ENCODE results near the gene LHFPL3. TPM values are rescaled to one million over a fixed set of nuclear protein-coding genes. Genes with fewer than 3 reads are reported as not detected.

The LHFPL3 gene
- polyA plus RNA-seq, 3 donors, result 5.6 to 8.4 (median 6.5) TPM

DNA sequence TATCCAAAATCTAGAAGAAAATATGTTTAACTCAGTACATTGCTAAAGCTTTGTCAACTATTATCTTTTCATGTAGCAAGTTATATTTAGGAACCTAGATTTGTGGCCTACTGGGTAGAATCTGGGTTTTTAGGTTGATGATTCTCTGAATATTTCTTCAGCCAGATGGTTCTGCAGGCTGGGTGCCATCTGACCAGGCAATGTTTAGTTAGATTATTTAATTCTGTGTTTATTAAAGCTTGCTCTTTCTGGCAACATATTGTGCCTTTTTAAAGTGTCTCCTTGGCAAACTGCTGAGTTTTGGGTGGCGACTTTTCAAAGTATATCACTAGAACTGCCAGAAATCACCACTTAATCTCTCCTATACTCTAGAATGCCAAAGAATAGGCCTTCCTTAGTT lies 114.1 kb downstream of the LHFPL3 start:
- DNase-seq (ENCODE audit: extremely low read depth in 1 of 11, low read depth in 9 of 11, low spot score in 4 of 11), result no peak

DNA sequence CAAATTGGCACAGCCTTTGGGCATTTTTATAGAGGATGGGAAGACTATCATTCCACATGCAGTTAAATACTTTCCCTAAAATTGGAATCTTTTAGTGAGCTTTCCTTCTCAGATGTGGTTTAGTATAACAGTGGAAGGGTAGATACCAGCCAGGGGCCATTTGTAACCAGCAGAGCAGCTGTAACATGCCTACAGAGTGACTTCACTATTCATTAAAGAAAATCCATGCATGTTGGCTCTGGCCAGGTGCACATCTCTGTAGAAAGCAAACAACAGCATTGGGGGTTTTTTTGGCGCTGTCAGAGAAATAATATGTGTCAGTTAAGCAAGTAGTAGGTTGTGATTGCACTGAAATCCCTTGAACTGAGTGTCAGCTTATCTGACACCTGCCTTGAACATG lies 115.6 kb downstream of the LHFPL3 start:
- DNase-seq (ENCODE audit: extremely low read depth in 1 of 11, low read depth in 9 of 11, low spot score in 4 of 11), result no peak

DNA sequence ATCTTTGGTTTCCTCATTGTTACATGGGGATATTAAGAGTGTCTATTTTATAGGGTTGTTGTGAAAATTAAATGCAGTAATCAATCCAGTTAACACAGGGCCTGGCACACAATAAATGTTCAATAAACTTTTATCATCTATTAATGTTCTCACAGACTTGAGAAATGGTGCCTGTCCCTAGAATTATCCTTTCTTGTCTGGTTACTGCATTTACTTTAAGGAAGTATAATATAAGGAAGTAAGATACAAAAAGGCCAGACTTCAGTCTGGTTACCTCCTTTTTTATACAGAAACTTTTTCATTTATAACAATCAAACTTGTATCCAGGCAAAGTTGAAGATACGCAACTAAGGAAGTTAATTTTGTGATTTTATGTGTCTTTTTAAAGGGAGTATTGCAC lies 117.0 kb downstream of the LHFPL3 start:
- no peak for DNase-seq (ENCODE audit: extremely low read depth in 1 of 11, low read depth in 9 of 11, low spot score in 4 of 11)

DNA sequence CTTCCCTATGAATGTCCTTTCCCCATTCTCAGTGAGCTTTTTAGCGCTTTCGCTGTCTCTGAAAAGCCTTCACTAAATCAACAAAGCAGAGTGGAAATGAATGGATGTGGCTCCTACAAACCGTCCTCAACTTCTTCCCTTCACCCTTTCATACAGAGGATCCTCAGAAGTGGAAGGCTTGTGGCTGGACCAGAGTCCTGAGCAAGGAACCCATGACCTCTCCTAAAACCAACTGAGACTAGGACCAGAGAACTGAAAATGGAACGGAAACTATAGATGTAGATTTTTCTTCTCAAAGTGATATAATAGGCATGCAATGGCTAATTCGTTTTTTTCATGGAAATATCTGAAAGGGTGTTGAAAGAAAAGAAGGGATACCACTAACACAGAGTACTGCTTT lies 122.5 kb downstream of the LHFPL3 start:
- DNase-seq (ENCODE audit: extremely low read depth in 1 of 11, low read depth in 9 of 11, low spot score in 4 of 11), result no peak

DNA sequence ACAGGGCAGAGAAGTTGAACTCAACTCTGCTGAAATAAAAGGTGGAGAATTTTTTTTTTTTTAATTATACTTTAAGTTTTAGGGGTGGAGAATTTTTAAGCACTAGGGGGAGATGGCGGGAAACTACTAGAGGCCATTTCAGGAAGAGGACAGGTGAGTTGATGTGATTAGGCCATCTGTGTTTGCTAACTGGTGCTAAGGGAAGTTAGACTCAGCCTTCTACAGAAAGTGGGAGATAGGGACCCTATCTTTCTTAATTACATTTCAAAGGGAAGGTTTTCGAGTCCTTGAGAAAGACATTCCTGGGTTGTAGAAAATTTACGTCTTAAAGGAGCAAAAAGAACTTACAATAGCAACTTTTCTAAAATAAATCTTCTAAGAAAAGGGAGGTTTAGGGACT lies 124.8 kb downstream of the LHFPL3 start:
- DNase-seq (ENCODE audit: extremely low read depth in 1 of 11, low read depth in 9 of 11, low spot score in 4 of 11), result no peak

DNA sequence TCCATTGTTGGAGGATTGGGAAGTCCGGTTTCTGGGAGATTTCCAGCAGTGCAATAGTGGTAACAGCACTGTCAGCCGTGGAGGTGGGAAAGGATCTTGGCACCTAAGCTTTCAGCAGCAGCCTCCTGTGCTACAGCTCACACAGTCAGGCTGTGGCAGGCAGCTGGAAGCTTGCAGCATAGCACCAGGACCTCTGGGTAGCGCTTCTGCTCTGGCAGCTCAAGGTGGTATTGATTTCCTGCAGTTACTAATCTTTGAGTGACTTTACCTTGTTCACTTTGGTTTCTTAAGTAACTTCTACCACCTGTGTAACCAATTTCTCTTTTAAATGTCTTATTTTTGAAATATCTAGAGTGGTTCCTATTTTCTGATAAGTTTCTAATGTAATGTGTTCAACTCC lies 130.5 kb downstream of the LHFPL3 start:
- DNase-seq (ENCODE audit: extremely low read depth in 1 of 11, low read depth in 9 of 11, low spot score in 4 of 11), result no peak

DNA sequence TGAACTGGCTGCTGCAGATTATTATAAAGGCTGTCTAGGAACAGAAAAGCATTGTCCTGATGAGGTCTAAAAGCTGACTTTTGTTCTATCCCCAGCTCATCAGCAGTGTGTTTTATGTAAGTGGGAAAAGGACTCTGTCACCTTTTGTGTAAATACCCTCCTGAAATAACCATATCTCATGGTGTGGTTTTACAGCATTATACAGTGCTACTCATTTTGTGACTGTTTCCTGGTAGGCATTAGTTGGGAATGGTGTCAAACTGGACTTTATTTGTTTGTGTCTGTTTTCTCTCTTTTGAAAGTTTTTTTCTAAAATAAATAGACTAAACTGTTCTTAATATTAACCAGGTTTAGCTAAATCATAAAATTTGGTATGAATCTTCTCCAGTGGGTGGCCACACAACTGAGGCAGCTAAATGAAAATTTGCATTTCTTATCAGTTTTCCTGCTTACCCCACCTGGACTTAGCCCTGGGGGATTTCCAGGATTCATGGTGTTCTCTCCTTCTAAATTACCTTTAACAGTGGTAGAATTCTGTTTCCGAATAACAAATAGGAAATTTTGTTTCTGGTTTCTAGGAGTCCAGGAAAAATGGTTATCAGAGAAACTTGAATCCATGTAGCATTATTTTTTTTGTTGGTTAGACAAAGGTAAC lies 140.9 kb downstream of the LHFPL3 start:
- no peak for DNase-seq (ENCODE audit: extremely low read depth in 1 of 11, low read depth in 9 of 11, low spot score in 4 of 11)

DNA sequence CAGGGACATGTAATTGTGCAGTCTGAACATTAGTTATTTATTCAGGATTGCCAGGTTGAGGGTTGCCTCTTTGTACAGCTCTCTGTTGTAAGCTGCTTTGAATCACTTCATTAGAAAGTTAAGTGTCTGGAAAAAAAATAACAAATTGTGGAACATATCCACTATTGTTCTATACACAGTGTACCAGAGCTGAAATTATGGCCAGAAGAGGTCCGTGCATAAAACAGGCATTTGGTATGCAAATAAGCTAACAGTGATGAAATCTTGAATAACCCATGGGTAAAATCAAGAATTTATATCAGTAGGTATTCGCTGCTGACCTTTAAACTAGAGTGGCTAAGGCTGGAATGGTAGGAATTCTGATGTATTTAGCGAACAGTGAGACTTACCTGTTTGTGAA lies 152.1 kb downstream of the LHFPL3 start:
- peak in 1 of 11 donors; percentile 7 for DNase-seq (ENCODE audit: extremely low read depth in 1 of 11, low read depth in 9 of 11, low spot score in 4 of 11)

DNA sequence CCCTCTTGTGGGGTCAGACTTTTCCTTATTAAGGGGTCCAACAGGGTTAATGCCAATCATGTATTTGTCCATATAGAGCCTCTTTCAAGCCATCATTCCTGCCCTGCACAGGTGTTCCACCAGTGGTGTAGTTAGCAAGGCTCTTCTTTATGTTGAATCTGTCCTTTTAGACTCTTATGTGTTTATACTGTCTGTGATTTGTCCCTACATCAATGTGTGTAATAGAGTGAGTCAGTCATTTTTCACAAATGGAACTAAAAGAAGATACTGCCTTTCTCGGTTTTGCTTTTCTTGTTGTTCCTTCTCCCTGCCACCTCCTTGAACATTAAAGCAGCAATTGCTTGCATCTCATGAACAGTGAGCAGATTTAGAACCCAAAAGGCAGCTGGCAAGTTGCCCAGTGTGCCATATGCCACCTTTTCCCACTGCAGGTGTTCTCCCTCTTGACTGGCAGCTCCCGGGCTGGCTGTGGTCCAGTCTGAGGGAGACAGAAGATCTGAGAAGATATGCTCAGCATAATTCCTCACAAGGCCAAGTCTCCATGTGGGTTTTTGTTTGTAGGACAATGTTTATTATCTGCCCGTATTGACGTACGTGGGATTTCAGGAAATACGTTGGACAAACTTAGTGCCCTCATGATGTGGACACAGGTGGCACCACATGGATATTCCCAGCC lies 154.1 kb downstream of the LHFPL3 start:
- peak in 1 of 11 donors; percentile 1 for DNase-seq (ENCODE audit: extremely low read depth in 1 of 11, low read depth in 9 of 11, low spot score in 4 of 11)

DNA sequence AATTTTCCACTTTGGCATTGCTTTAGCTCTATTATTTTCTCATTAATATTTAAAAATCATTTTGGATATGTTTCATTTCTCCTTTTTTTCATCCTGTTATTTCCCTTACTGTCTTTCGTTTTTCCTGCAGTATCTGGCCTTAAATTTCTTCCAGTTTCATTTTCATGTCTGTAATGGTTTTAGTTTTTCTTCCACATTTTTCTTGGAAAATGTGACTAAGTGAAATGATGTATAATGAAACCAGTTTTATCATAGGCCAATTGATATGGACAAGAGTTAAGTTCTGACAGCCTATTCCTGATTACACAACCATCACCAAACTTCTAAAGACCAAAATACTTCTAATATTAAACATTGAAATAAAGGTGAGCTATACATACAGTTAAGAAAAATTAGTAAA lies 158.5 kb downstream of the LHFPL3 start:
- no peak for DNase-seq (ENCODE audit: extremely low read depth in 1 of 11, low read depth in 9 of 11, low spot score in 4 of 11)

DNA sequence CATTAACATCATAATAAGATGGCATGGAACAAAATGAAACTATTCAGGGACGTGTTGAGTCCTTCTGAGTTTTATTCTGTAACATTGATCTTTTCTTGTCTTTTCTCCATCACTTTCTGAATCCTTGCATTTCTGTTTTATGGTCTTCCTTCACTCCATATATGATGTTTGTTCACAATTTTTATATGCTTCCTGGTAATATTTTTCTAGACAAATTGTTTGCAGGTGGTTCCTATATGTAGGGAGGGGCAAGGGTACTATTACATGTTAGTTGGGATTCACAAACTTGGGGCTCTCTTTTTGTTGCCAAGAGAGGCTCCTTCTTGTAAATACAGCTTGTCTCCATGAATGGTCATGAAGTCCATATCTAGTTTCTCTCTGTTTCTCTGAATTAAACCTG lies 159.2 kb downstream of the LHFPL3 start:
- DNase-seq (ENCODE audit: extremely low read depth in 1 of 11, low read depth in 9 of 11, low spot score in 4 of 11), result no peak

DNA sequence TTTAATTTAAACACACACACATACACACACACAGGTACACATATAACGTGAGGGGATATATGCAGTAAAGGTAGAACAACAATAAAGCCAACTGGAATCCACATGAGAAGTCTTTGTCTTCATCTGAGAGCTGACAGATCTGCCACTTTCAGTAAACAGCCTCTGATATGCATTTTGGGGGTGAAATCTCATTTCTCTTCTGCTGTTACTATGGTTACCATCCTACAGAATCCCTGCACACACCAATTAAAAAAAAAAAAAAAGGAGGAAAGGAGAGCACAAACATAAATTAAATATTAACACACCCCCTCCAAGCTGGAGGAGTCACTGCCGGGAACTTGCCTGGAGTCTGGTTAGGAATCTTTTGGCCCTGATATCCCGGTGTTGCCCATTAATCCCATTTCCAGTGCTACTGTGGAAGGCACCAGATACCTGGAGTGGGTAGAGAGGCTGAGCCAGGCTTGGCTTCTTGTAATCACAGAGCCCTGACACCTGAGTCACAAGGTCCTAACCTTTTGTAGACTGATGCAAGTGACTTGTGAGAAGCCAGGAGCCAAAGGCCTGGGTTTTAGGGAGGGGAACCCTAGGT lies 169.1 kb downstream of the LHFPL3 start:
- DNase-seq (ENCODE audit: extremely low read depth in 1 of 11, low read depth in 9 of 11, low spot score in 4 of 11), result no peak

DNA sequence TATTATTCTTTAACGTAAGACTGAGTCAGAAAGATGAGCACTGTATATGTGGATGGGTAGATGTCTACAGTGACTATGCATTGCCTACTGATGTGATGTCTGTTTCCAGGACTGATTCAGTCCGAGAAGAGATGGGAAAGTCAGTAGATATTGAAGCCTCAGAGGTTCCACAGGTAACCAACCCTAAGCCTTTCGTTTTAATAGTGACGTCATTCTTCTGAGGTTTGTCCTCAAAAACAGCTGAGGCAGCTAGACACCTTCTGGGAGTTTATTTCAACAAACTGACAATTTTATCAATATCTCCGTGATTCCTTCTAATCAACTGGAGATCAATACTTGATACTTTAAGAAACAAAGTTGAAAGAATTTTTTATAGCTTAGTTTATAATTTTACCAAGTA lies 171.6 kb downstream of the LHFPL3 start:
- no peak for DNase-seq (ENCODE audit: extremely low read depth in 1 of 11, low read depth in 9 of 11, low spot score in 4 of 11)

DNA sequence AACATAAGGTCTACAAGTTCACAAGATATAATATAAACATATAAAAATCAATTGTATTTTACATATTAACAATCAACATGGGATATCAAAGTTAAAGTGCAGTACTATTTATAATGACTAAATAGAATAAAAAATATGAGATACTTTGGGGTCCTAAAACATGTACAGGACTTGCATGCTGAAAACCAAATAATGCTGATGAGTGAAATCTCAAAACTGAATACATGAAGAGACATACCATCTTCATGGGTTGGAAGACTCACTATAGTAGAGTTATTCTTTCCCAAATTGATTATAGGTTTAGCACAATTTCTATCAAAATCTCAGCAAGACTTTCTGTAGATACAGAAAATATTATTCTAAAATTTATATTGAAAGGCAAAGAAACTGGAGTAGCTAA lies 181.5 kb downstream of the LHFPL3 start:
- no peak for DNase-seq (ENCODE audit: extremely low read depth in 1 of 11, low read depth in 9 of 11, low spot score in 4 of 11)

DNA sequence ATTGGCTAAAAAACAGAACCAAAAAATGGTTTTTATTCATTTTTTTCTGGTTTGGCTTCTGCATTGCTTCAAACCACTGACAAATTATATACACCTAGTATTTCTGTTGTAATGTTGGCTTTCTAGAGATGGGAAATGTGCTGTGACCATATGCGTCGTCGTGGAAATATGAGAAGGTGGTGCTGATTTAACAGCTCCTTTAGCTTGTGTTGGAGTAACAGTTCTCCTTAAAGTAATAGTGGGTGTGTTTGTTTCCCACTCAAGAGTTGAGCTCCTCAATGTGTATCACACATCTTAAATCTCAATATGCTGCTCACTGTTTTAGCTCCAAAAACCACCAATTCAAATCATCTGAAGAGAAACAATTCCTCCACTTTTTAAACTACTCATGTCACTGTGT lies 196.4 kb downstream of the LHFPL3 start:
- no peak for DNase-seq (ENCODE audit: extremely low read depth in 1 of 11, low read depth in 9 of 11, low spot score in 4 of 11)

DNA sequence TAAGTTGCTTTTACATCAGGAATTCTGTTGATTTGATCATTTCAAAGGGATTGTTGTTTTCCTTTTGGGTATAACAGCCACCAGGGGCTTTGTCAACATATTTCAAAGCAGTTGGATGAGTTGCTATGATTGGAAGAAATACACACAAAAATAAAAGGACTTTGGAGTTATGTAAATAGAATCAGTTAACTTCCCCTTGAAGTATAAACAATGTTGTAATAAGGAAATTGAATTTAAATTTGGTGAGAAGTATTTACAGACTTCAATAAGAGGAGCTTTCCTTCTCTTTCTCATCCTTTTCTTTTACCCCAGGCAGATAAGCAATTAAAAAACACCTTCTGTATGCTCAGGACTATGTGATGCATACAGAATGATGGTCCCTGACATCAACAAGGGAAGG lies 199.7 kb downstream of the LHFPL3 start:
- DNase-seq (ENCODE audit: extremely low read depth in 1 of 11, low read depth in 9 of 11, low spot score in 4 of 11), result no peak

DNA sequence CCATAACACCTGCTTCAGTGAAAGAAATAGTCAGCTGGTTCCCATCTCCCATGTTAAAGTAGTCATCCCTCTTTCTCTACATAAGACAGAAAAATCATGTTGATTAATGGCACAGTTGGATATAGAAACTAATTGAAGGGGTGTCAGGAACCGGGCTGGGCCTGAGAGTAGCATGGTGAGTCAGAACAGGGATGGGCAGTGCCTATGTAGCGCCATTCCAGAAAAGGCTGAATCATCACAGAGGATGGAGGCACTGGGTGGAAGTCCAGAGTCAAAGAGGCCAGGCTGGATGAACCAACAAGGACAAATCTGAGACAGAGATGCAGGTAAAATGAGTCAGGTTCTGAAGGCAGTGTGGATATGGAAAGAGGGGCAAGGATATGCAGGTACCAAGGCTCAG lies 201.2 kb downstream of the LHFPL3 start:
- no peak for DNase-seq (ENCODE audit: extremely low read depth in 1 of 11, low read depth in 9 of 11, low spot score in 4 of 11)

DNA sequence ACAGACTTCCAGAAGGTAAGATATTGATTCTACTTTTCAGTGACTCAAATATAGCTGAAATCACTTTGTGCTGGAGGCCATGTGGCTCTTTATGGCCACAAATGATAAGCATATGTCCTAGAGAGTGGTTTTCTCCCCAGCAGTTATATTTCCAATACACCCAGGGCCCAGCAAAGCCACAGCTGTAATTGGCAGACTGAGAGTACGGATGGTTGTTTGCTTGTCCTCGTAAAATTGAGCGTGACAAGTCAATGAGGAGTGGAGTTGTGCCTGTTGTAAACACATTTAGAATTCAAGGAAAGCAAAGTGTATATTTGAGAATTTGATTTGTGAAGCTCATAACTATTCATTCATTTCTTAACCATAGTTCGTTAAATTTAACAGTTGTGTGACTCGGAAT lies 201.8 kb downstream of the LHFPL3 start:
- no peak for DNase-seq (ENCODE audit: extremely low read depth in 1 of 11, low read depth in 9 of 11, low spot score in 4 of 11)

DNA sequence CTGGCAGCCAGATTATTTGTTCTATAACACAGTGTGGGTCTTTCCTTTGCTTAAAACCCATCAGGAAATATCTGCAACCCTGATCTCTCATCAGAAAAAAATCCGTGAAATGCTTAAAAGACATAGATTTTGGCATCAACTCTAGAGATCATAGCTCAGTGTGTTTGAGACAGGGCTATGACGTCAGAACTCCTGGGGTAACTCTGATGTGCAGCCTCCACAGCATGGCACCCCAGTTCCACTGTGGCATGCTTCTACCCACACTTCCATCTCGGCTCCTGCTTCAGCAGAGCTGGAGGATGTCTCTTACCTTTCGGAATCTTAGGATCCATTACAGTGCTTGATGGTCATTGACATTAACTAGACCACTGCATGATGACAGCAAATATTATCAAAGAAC lies 205.7 kb downstream of the LHFPL3 start:
- DNase-seq (ENCODE audit: extremely low read depth in 1 of 11, low read depth in 9 of 11, low spot score in 4 of 11), result no peak

DNA sequence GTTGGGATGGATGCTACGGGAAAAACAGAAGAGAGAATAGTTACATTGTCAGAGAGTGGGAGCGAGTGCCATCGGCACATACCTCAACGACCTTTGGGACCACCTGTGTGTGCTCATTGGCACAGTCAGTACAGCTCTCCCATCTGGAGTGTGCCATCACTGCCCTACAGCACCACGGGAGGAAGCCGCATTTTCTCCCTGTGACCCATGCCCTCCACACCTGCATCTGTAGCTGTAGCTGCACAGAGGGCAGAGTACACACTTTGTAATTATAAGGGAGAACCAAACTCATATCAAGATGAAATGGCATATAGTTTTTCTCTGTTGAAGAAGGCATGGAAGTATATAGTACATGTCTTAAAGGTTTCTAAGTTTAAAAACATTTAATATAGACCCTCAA lies 207.4 kb downstream of the LHFPL3 start:
- DNase-seq (ENCODE audit: extremely low read depth in 1 of 11, low read depth in 9 of 11, low spot score in 4 of 11), result no peak

DNA sequence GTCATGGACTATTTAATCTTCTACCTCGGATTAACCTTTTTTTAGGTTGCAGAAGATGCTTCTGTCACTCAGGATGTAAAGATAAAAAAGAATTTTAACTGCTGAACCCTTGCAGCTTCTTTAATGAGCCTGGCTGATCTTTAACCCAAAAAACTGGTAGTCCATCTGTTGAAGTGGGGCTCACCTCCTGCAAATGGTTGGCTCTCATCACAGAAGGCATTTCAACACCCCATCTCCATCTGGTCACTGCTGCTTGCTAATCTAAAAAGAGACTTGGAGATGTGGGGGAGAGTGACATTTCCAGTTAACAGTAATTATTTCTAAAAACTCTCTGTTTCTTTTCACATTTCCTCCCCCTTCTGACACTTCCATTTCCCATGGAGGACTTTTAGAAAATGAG lies 208.6 kb downstream of the LHFPL3 start:
- DNase-seq (ENCODE audit: extremely low read depth in 1 of 11, low read depth in 9 of 11, low spot score in 4 of 11), result no peak

All from renal cortex interstitium (tissue), 11 donors.